Measurements from ENCODE around the gene ATP8B1.

DNA sequence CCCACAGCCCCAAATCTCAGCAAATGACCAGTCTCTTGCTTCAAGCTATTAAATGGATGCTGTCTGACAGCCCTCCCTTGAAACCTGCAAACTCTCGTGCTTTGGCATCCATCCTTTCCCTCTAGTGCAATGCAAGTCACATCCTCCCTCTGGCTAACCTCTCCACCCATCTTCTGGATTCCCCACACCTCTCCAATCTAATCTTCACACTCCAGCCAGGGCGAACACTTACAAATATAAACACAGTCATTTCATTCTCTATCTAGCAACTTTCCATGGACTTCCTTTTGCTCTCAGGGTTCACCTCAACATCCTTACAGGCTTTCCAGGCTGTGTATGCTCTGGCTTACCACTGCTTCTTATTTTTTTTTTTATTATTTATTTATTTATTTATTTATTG lies 171.4 kb downstream of the ATP8B1 start:
- TF ChIP-seq EZH2 (IDR thresholded peaks at IDR 0.05) = no peak
- TF ChIP-seq, protein P1, sequence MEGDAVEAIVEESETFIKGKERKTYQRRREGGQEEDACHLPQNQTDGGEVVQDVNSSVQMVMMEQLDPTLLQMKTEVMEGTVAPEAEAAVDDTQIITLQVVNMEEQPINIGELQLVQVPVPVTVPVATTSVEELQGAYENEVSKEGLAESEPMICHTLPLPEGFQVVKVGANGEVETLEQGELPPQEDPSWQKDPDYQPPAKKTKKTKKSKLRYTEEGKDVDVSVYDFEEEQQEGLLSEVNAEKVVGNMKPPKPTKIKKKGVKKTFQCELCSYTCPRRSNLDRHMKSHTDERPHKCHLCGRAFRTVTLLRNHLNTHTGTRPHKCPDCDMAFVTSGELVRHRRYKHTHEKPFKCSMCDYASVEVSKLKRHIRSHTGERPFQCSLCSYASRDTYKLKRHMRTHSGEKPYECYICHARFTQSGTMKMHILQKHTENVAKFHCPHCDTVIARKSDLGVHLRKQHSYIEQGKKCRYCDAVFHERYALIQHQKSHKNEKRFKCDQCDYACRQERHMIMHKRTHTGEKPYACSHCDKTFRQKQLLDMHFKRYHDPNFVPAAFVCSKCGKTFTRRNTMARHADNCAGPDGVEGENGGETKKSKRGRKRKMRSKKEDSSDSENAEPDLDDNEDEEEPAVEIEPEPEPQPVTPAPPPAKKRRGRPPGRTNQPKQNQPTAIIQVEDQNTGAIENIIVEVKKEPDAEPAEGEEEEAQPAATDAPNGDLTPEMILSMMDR (IDR thresholded peaks at IDR 0.05) = no peak
